Activated CD8-positive, alpha-beta T cell treated with anti-CD3 and anti-CD28 coated beads, Interleukin-2, amount 10 ng/mL, durations not matched to agents 7 days and 5 days (primary cell): ENCODE data around the gene PHPT1. TPM values are rescaled to one million over a fixed set of nuclear protein-coding genes. Genes with fewer than 3 reads are reported as not detected.
"Not testable (repeated sequence)": the region's sequence is repeated elsewhere in the genome, so short reads cannot be mapped to it uniquely, and the experiment has no call there.

Experiments used
- ATAC-seq: fragments of 150-1000 bp; cut with Tn5 transposase; one replicate; pipeline ENCODE4 v1.10.0; 2021; ENCODE audit warnings: moderate library complexity
- CTCF ChIA-PET: fragments of 350-600 bp; sonication (Branson Sonifier 250); formaldehyde crosslinking; loops from one replicate; lab custom pipeline; 2021; ENCODE audit warnings: antibody characterized with exemption; lab: Charles Lee
- POLR2A ChIA-PET: fragments of 350-600 bp; sonication (Branson Sonifier 250); formaldehyde crosslinking; loops from one replicate; lab custom pipeline; 2021; ENCODE audit warnings: antibody characterized with exemption; lab: Charles Lee
- DNase-seq: peaks from one replicate; pipeline ENCODE4 v3.0.0-alpha.2; 2020
- H3K27ac Mint-ChIP-seq: one replicate; pipeline ENCODE4 v1.8.0; 2021; ENCODE audit warnings: mild to moderate bottlenecking, mixed read lengths
- H3K27me3 Mint-ChIP-seq: one replicate; pipeline ENCODE4 v1.8.0; 2021; ENCODE audit warnings: low read depth, mixed read lengths
- H3K36me3 Mint-ChIP-seq: one replicate; pipeline ENCODE4 v1.8.0; 2021; ENCODE audit warnings: low read depth, mixed read lengths
- H3K4me1 Mint-ChIP-seq: one replicate; pipeline ENCODE4 v1.8.0; 2021; ENCODE audit warnings: low read depth, mixed read lengths
- H3K4me3 Mint-ChIP-seq: one replicate; pipeline ENCODE4 v1.8.0; 2021; ENCODE audit warnings: mild to moderate bottlenecking, mixed read lengths
- H3K9me3 Mint-ChIP-seq: one replicate; pipeline ENCODE4 v1.8.0; 2022; ENCODE audit warnings: mixed read lengths; ENCODE audit not compliant: insufficient read depth
- total RNA-seq, 2 experiments: library from RNA; stranded (reverse); gene quantifications; one replicate each; pipeline ENCODE4 v1.2.3, GENCODE V29; 2021

PHPT1 gene
- total RNA-seq, 2 experiments from 2014 or later, result 108 to 119 TPM

- CTCF ChIA-PET, result interaction anchor here (1.0 to 3.0 kb wide), 6 partner anchors 11 to 154 kb away, joined by 3 to 21 read pairs (median 8); partner anchors contain the start of gene AJM1
- ATAC-seq (no peak), DNase-seq (no peak)
- peak overlapping the region; percentile 8 for H3K4me3 Mint-ChIP-seq
- no peaks in the 10 kb centered on the region for H3K9me3 Mint-ChIP-seq
- POLR2A ChIA-PET, result interaction anchor here (1.3 to 2.2 kb wide), 3 partner anchors 8 to 112 kb away, joined by 3 to 15 read pairs (median 7); no protein-coding TSS in a partner anchor
- peaks cover 8% of the 10 kb centered on the region for H3K36me3 Mint-ChIP-seq
- H3K4me1 Mint-ChIP-seq, result peaks cover 49% of the 10 kb centered on the region
- H3K27ac Mint-ChIP-seq, result peak overlapping the region; percentile 69
- no peaks in the 10 kb centered on the region for H3K27me3 Mint-ChIP-seq
Observed at GRCh38 chr9:136880651-136881050, 31.4 kb downstream of the PHPT1 start.

GRCh38 chr9:136881691-136882108 is 32.5 kb downstream of the PHPT1 start:
- peak; percentile 79 for DNase-seq
- POLR2A ChIA-PET, result interaction anchor here (0.7 to 2.2 kb wide), 13 partner anchors 8 to 359 kb away, joined by 3 to 15 read pairs (median 3); partner anchors contain the start of gene MAN1B1
- H3K36me3 Mint-ChIP-seq, result peaks cover 8% of the 10 kb centered on the region
- no peaks in the 10 kb centered on the region for H3K27me3 Mint-ChIP-seq
- H3K27ac Mint-ChIP-seq, result peak overlapping the region; percentile 93
- H3K4me3 Mint-ChIP-seq, result peak overlapping the region; percentile 77
- H3K4me1 Mint-ChIP-seq, result peaks cover 49% of the 10 kb centered on the region
- CTCF ChIA-PET, result interaction anchor here (0.7 to 3.0 kb wide), 12 partner anchors 12 to 188 kb away, joined by 3 to 21 read pairs (median 4); partner anchors contain the start of genes AJM1 and EDF1
- peak; percentile 33 for ATAC-seq
- H3K9me3 Mint-ChIP-seq, result no peaks in the 10 kb centered on the region

DNA sequence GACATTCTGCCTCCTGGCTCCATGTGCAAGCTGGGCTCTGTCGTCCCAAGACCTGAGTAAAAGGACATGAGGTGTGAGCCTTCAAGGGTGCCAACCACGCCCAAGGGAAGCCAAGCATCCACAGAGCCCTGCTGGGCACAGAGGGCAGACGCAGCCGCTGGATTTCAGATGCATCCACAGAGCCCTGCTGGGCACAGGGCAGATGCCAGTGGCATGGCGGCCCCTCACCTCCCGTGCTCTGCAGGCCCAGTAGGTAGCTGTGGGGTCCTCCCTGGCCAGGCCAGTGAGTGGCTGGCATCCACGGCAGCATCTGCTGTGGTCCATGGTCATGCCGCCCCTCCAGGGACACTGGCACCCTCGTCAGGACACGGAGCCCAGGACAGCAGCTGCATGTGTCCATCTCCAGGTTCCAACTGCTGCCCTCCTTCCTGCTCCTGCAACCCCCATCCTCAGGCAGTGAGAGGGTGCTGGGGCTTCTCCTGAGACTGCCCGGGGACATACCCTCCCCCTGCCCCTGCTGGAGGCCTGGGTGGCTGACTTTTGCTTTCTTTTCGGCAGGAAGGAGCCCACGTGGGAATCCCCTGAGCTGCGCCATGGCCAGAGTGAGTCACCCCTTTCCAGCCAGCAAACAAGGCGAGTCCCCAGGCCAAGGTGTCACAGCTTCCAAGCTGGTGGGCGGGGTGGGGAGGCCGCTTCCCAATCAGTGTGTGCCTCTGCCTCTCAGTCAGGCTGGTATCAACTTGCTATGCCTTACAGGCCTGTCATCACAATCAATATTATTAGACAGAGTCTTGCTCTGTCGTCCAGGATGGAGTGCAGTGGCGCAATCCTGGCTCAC is 33.1 kb downstream of the PHPT1 start:
- DNase-seq (peak; percentile 89), ATAC-seq (peak; percentile 45)
- H3K27ac Mint-ChIP-seq, result peak overlapping the region; percentile 93
- ChIA-PET CTCF (interaction anchor here (0.7 to 3.0 kb wide), 13 partner anchors 12 to 187 kb away, joined by 3 to 21 read pairs (median 4); partner anchors contain the start of genes ABCA2, AJM1, EDF1 and MAMDC4), POLR2A (interaction anchor here (0.6 to 2.2 kb wide), 13 partner anchors 9 to 358 kb away, joined by 3 to 15 read pairs (median 3); partner anchors contain the start of gene MAN1B1)
- peaks cover 52% of the 10 kb centered on the region for H3K4me1 Mint-ChIP-seq
- H3K27me3 Mint-ChIP-seq, result no peaks in the 10 kb centered on the region
- peaks cover 11% of the 10 kb centered on the region for H3K36me3 Mint-ChIP-seq
- peak overlapping the region; percentile 77 for H3K4me3 Mint-ChIP-seq
- no peaks in the 10 kb centered on the region for H3K9me3 Mint-ChIP-seq

DNA sequence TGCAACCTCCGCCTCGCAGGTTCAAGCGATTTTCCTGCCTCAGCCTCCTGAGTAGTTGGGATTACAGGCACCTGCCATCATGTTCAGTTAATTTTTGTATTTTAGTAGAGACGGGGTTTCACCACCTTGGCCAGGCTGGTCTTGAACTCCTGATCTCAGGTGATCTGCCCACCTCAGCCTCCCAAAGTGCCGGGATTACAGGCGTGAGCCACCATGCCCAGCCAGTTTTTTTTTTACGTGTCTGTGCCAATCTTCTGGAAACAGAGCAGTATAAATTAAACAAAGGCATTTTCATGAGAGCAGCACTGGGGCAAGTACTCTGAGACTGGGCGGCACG is 33.7 kb downstream of the PHPT1 start:
- CTCF ChIA-PET, result interaction anchor here (0.9 to 3.0 kb wide), 4 partner anchors 16 to 146 kb away, joined by 3 to 21 read pairs (median 4); partner anchors contain the start of genes ABCA2, AJM1, EDF1 and MAMDC4
- POLR2A ChIA-PET, result interaction anchor here (0.6 to 2.2 kb wide), 2 partner anchors 19 to 20 kb away, joined by 3 to 15 read pairs; no protein-coding TSS in a partner anchor
- peak overlapping the region; percentile 77 for H3K4me3 Mint-ChIP-seq
- not testable (repeated sequence) for H3K27me3 Mint-ChIP-seq, ATAC-seq, H3K9me3 Mint-ChIP-seq, DNase-seq
- H3K27ac Mint-ChIP-seq, result peak overlapping the region; percentile 93
- H3K36me3 Mint-ChIP-seq, result peaks cover 13% of the 10 kb centered on the region
- H3K4me1 Mint-ChIP-seq, result peaks cover 52% of the 10 kb centered on the region

- peak overlapping the region; percentile 77 for H3K4me3 Mint-ChIP-seq
- H3K4me1 Mint-ChIP-seq, result peaks cover 58% of the 10 kb centered on the region
- H3K27me3 Mint-ChIP-seq, H3K9me3 Mint-ChIP-seq, ATAC-seq, DNase-seq: not testable (repeated sequence)
- H3K27ac Mint-ChIP-seq, result peak overlapping the region; percentile 93
- peaks cover 15% of the 10 kb centered on the region for H3K36me3 Mint-ChIP-seq
- ChIA-PET CTCF (interaction anchor here (1.2 to 1.5 kb wide), 2 partner anchors 32 to 37 kb away, joined by 3 to 5 read pairs; partner anchors contain the start of gene MAMDC4), POLR2A (interaction anchor here (1.2 kb wide), 1 partner anchor 13 kb away, joined by 5 read pairs; no protein-coding TSS in a partner anchor)
Observed at GRCh38 chr9:136883670-136884069, 34.5 kb downstream of the PHPT1 start.

GRCh38 chr9:136885950-136886578 is 36.9 kb downstream of the PHPT1 start, which contains the start of gene TRAF2:
TSS of gene TRAF2 (plus strand) at chr9:136886516. CDS start at chr9:136898741, 12,225 bp downstream.
- CTCF ChIA-PET, result interaction anchor here (0.7 to 1.7 kb wide), 7 partner anchors 15 to 158 kb away, joined by 3 to 8 read pairs (median 5); no protein-coding TSS in a partner anchor
- DNase-seq (peak; percentile 98), ATAC-seq (peak; percentile 93)
- Mint-ChIP-seq H3K4me1 (peaks cover 51% of the 10 kb centered on the region), H3K36me3 (peaks cover 27% of the 10 kb centered on the region), H3K27ac (peak within 1 kb of the TSS; percentile 89), H3K9me3 (no peaks in the 10 kb centered on the region), H3K27me3 (no peaks in the 10 kb centered on the region), H3K4me3 (peak within 1 kb of the TSS; percentile 98)
- POLR2A ChIA-PET, result interaction anchor here (0.6 to 3.4 kb wide), 7 partner anchors 9 to 355 kb away, joined by 3 to 28 read pairs (median 3); partner anchors contain the start of gene TUBB4B

DNA sequence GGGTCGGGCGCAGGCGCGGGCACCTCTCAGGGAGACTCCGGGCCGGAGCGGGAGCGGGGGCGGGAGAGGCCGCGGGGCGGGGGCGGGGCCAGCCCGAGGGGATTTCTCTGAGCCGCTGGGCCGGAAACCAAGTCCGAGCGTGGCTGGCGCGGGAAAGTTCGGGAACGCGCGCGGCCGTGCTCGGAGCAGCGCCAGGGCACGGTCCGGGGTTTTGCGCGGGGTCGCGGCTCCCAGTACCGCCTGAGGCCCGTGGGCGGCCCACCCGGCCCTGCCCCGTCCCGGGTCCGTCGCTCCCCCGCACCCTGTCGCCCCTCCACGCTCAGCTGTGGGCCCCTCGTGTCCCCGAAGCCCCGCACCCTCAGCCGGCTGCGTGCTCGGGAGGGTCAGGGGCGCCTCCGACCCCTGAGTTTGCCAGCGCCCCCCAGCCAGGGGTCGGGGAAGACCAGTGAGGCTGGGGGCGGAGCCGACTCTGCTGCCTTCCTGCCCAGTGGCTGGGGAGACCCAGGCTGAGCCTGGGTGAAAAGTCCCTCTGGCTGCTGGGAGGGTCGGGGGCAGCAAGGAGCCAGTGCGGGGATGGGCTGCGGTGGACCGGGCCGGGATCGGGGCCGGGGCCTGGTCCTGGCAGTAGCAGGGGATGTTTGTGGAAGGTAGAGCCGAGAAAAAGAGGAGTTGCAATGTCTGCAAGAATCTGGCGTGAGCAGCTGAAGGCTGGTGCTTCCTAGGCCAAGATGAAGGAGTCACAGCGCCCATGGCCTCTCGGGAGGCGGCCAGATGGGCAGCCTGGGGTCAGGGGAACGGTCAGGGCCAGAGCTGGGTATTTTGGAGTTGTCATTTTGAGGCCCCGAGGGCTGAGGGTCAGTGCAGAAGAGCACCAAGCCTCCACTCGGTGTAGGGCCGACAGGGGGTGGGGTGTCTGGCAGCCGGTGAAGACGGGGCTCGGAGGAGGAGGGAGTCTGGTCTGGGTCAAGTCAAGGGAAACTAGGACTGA is 37.7 kb downstream of the PHPT1 start:
- Mint-ChIP-seq H3K9me3 (no peaks in the 10 kb centered on the region), H3K27ac (peak overlapping the region; percentile 89), H3K4me1 (peaks cover 43% of the 10 kb centered on the region), H3K36me3 (peaks cover 30% of the 10 kb centered on the region), H3K4me3 (peak overlapping the region; percentile 98), H3K27me3 (no peaks in the 10 kb centered on the region)
- ATAC-seq (peak; percentile 1), DNase-seq (peak; percentile 45)
- CTCF ChIA-PET, result interaction anchor here (0.7 to 2.0 kb wide), 8 partner anchors 14 to 159 kb away, joined by 3 to 8 read pairs (median 5); no protein-coding TSS in a partner anchor
- POLR2A ChIA-PET, result interaction anchor here (0.6 to 3.4 kb wide), 7 partner anchors 8 to 483 kb away, joined by 3 to 28 read pairs (median 3); partner anchors contain the start of gene TUBB4B

GRCh38 chr9:136888454-136888853 is 39.2 kb downstream of the PHPT1 start:
- no peak for ATAC-seq
- H3K4me3 Mint-ChIP-seq, result no peak overlapping the region
- POLR2A ChIA-PET, result interaction anchor here (1.0 to 3.4 kb wide), 3 partner anchors 14 to 80 kb away, joined by 3 to 28 read pairs (median 3); partner anchors contain the start of gene RABL6

GRCh38 chr9:136889858-136890257 is 40.6 kb downstream of the PHPT1 start:
- Mint-ChIP-seq H3K4me1 (peaks cover 20% of the 10 kb centered on the region), H3K36me3 (peaks cover 40% of the 10 kb centered on the region), H3K9me3 (no peaks in the 10 kb centered on the region), H3K27ac (no peak overlapping the region), H3K27me3 (no peaks in the 10 kb centered on the region), H3K4me3 (no peak overlapping the region)
- DNase-seq (no peak), ATAC-seq (no peak)
- CTCF ChIA-PET, result no interaction called here
- POLR2A ChIA-PET, result interaction anchor here (1.0 kb wide), 1 partner anchor 8 kb away, joined by 3 read pairs; no protein-coding TSS in a partner anchor

More at GRCh38 chr9:136888454-136888853, 39.2 kb downstream of the PHPT1 start:
- H3K9me3 Mint-ChIP-seq, result no peaks in the 10 kb centered on the region
- peaks cover 34% of the 10 kb centered on the region for H3K36me3 Mint-ChIP-seq
- peaks cover 29% of the 10 kb centered on the region for H3K4me1 Mint-ChIP-seq
- no peak for DNase-seq
- CTCF ChIA-PET, result interaction anchor here (0.5 to 2.0 kb wide), 7 partner anchors 13 to 232 kb away, joined by 3 to 5 read pairs (median 4); partner anchors contain the start of gene AJM1
- H3K27ac Mint-ChIP-seq, result no peak overlapping the region
- H3K27me3 Mint-ChIP-seq, result no peaks in the 10 kb centered on the region

DNA sequence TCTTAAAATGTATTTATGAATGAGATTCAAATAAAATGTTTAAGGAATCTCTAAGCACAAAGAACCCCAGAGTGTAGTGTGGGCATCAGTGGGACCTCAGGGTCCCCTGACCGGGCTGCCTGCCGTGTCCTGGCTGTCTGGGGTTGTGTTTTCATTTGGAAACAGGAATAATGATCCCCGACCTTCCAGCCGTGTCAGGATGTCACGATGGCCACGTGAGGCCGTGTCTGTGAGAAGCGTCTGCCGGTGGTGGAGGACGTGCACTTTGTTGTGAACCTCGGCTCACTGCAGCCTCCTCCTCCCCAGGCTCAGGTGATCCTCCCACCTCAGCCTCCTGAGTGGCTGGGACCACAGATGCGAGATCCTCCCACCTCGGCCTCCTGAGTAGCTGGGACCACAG is 41.5 kb downstream of the PHPT1 start:
- ChIA-PET POLR2A (interaction anchor here (1.0 to 1.3 kb wide), 2 partner anchors 9 to 12 kb away, joined by 3 to 5 read pairs; no protein-coding TSS in a partner anchor), CTCF (no interaction called here)
- no peak for ATAC-seq
- H3K27ac Mint-ChIP-seq, result no peak overlapping the region
- no peaks in the 10 kb centered on the region for H3K27me3 Mint-ChIP-seq
- peaks cover 15% of the 10 kb centered on the region for H3K4me1 Mint-ChIP-seq
- DNase-seq, result no peak
- H3K4me3 Mint-ChIP-seq, result no peak overlapping the region
- no peaks in the 10 kb centered on the region for H3K9me3 Mint-ChIP-seq
- H3K36me3 Mint-ChIP-seq, result peaks cover 44% of the 10 kb centered on the region
